Measurements from ENCODE around the gene ALDH1A3. TPM values are rescaled to one million over a fixed set of nuclear protein-coding genes. Genes with fewer than 3 reads are reported as not detected.

The ALDH1A3 gene
- total RNA-seq, 1 experiment from 2014 or later: 248 TPM

- no peaks in the 10 kb centered on the region for H3K27me3 ChIP-seq (ENCODE audit: insufficient read depth, low read length)
- ChIA-PET POLR2A (interaction anchor here (1.6 kb wide), 1 partner anchor 279 kb away, joined by 3 read pairs; the partner anchor contains the start of genes ASB7 and LINS1), CTCF (no interaction called here), RAD21 (ENCODE audit: low non-redundant PET in 1 of 2, low total read pairs in 2 of 2, uncharacterized antibody in 2 of 2, unreplicated experiment in 2 of 2) (no interaction called here)
- H3K9me2 ChIP-seq (ENCODE audit: insufficient read depth): no peaks in the 10 kb centered on the region
- peaks cover 28 to 52% of the 10 kb centered on the region in 2 experiments for H3K4me1 ChIP-seq (ENCODE audit: control insufficient read depth in 1 of 2, insufficient read depth in 2 of 2, low read length in 2 of 2)
- H3K79me2 ChIP-seq (ENCODE audit: insufficient read depth, low read length): peaks cover 74% of the 10 kb centered on the region
- H3K9ac ChIP-seq (ENCODE audit: low read length): peak overlapping the region; percentile 90
- H3K36me3 ChIP-seq (ENCODE audit: control insufficient read depth in 1 of 2, insufficient read depth in 2 of 2, low read length in 2 of 2): peaks cover 3 to 41% of the 10 kb centered on the region in 2 experiments; a peak in 1 of 4 replicates
- H3K9me3 ChIP-seq (ENCODE audit: control insufficient read depth in 1 of 2, insufficient read depth in 1 of 2, low read depth in 1 of 2, low read length in 2 of 2): no peaks in the 10 kb centered on the region
- peaks cover 36% of the 10 kb centered on the region for H4K20me1 ChIP-seq (ENCODE audit: insufficient read depth)
- no TSS peak for BruUV-seq (replicated peaks)
- DNase-seq (ENCODE audit: low read depth, low spot score): no peak
- intact Hi-C loops (cut with micrococcal nuclease): no loop called here
- peak overlapping the region; percentile 89 for H3K4me2 ChIP-seq (ENCODE audit: low read length)
- no peak for TF ChIP-seq EGR1 (IDR thresholded peaks at IDR 0.05; ENCODE audit: low read depth)
- no peak for TF ChIP-seq EZH2phosphoT487 (IDR thresholded peaks at IDR 0.05; ENCODE audit: borderline replicate concordance)
- no peak for TF ChIP-seq CEBPB (IDR thresholded peaks at IDR 0.05; ENCODE audit: low read depth)
- no peak for TF ChIP-seq JUND (IDR thresholded peaks at IDR 0.05)
- no peak for TF ChIP-seq SP1 (IDR thresholded peaks at IDR 0.05; ENCODE audit: low read depth)
- TF ChIP-seq CTCF (IDR thresholded peaks at IDR 0.05 in 2 of 3, conservative IDR thresholded peaks at IDR 0.05 in 1 of 3; ENCODE audit: borderline replicate concordance in 1 of 3, insufficient read depth in 1 of 3, low read depth in 2 of 3, low read length in 2 of 3): no peak
- no peak overlapping the region for H2AFZ ChIP-seq (ENCODE audit: low read depth, low read length, poor library complexity, severe bottlenecking)
- peak overlapping the region; percentile 77 to 89 for H3K4me3 ChIP-seq (replicated peaks in 1 of 2; ENCODE audit: low read depth in 1 of 2, low read length in 2 of 2)
- peak overlapping the region; percentile 73 for H3K27ac ChIP-seq (ENCODE audit: low read depth, low read length)
- no peak for ATAC-seq
Observed at GRCh38 chr15:100880897-100881242, 1.2 kb downstream of the ALDH1A3 start.

DNA sequence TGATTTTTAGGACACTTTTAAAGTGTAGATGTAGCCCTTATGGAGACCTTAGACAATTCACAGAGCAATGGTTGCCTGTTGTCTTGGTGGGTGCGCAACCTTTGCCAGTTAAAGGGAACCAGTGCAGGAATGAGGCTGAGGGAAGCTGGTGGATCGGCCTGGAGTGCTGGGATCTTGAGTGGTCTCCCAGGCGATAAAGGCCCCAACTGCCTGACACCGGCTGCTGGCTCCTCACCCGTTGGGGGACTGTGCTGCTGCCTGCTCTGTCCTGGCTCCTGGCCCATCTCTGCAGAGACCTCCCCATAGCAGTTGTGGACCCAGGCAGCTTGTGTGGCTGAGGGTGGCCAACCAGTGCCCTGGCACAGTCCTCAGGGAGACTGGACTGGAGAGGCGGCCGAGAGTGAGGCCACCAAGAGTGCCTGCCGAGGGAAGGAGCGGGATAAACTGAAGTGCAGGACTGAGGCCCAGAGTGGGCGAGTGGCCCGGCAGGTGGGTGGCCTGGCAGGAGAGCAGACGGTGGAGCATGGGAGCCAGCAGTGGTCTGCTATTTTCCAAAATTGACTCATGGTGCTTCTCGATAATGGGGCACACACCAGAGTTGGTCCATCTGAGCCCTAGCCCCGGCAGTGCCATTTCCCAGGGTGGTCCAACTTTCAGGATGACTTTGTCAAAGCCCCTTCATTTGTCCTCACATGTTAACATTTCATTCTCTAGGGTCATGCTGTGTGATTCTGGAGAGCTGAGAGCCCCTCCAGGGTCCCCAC is 2.1 kb downstream of the ALDH1A3 start:
- Histone ChIP-seq H3K9me3 (ENCODE audit: control insufficient read depth in 1 of 2, insufficient read depth in 1 of 2, low read depth in 1 of 2, low read length in 2 of 2) (no peaks in the 10 kb centered on the region), H4K20me1 (ENCODE audit: insufficient read depth) (peaks cover 39% of the 10 kb centered on the region), H3K4me3 (replicated peaks in 1 of 2; ENCODE audit: low read depth in 1 of 2, low read length in 2 of 2) (peak overlapping the region in 1 of 2 experiments; percentile 89; a peak in 3 of 4 replicates), H3K9me2 (ENCODE audit: insufficient read depth) (no peaks in the 10 kb centered on the region), H3K36me3 (ENCODE audit: control insufficient read depth in 1 of 2, insufficient read depth in 2 of 2, low read length in 2 of 2) (peaks cover 3 to 50% of the 10 kb centered on the region in 2 experiments; a peak in 3 of 4 replicates), H3K79me2 (ENCODE audit: insufficient read depth, low read length) (peaks cover 82% of the 10 kb centered on the region), H3K4me2 (ENCODE audit: low read length) (peak overlapping the region; percentile 89), H2AFZ (ENCODE audit: low read depth, low read length, poor library complexity, severe bottlenecking) (no peak overlapping the region), H3K9ac (ENCODE audit: low read length) (peak overlapping the region; percentile 90), H3K27ac (ENCODE audit: low read depth, low read length) (no peak overlapping the region), H3K4me1 (ENCODE audit: control insufficient read depth in 1 of 2, insufficient read depth in 2 of 2, low read length in 2 of 2) (peaks cover 28 to 43% of the 10 kb centered on the region in 2 experiments), H3K27me3 (ENCODE audit: insufficient read depth, low read length) (no peaks in the 10 kb centered on the region)
- no TSS peak for BruUV-seq (replicated peaks)
- ATAC-seq (no peak), DNase-seq (ENCODE audit: low read depth, low spot score) (no peak)
- RAD21 ChIA-PET (ENCODE audit: low non-redundant PET in 1 of 2, low total read pairs in 2 of 2, uncharacterized antibody in 2 of 2, unreplicated experiment in 2 of 2): no interaction called here
- intact Hi-C loops (cut with micrococcal nuclease): no loop called here
- CTCF ChIA-PET: no interaction called here
- no peak for TF ChIP-seq POLR2A (IDR thresholded peaks at IDR 0.05; ENCODE audit: borderline replicate concordance, extremely low read depth, insufficient read depth, insufficient read length)
- TF ChIP-seq ATF3 (IDR thresholded peaks at IDR 0.05): no peak
- no peak for TF ChIP-seq POLR2AphosphoS5 (IDR thresholded peaks at IDR 0.05; ENCODE audit: low read depth, low read length)
- POLR2A ChIA-PET: no interaction called here

Measured in HCT116 (cell line).